Hematopoietic multipotent progenitor cell treated with erythropoietin and hydrocortisone succinate and interleukin-3 and kit ligand, for 17 days (in vitro differentiated cells): Measurements from ENCODE around the gene CCL3.
"Not testable (repeated sequence)": the region's sequence is repeated elsewhere in the genome, so short reads cannot be mapped to it uniquely, and the experiment has no call there.

Experiments used
- DNase-seq: peaks from one replicate; pipeline ENCODE4 v3.0.0-alpha.2; 2015; ENCODE audit warnings: low spot score

The CCL3 gene

DNA sequence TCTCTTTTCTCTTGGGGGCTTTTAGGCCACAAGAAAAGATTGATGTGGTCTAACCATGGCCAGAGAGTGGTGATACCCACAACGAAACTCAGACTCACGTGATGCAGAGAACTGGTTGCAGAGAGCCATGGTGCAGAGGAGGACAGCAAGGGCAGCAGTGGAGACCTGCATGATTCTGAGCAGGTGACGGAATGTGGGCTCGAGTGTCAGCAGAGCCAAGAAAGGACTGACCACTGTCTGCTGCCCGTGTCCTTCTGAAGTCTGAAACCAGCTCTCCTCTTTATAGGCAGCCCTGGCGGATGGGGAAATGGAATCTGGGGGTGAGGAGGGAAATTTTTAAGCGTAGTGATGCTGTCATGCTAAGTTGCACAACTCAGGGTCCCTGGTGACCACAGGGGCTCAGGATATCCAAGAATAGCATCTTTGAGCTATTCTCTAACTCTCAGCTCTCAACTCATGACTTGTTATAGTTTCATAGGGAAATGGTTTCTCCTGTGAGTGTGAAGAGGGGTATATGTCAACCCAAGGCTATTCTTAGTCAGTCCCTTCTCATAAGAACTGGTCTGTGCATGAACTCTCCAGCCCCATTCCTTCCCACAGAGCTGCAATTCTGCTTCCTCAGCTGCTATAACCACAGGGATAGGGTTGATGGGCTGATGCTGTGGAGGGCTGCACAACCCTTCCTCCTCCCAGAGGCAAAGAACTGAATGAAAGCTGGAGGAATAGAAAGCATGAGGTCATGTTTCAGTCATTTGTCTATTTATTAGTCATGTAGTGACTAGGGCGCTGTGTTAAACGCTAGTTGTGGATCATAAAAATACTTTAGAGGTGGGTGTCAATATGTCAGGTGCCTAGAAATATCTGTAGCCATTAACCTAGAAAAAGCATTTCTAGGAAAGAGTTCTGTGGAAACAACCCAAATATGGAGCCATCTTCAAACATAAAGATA, at the start of gene CCL3:
Gene CCL3 (minus strand): TSS at position 256 of the 949 bp plus-strand sequence. CDS start 85 bp downstream, at position 171.
- DNase-seq = no peak

DNA sequence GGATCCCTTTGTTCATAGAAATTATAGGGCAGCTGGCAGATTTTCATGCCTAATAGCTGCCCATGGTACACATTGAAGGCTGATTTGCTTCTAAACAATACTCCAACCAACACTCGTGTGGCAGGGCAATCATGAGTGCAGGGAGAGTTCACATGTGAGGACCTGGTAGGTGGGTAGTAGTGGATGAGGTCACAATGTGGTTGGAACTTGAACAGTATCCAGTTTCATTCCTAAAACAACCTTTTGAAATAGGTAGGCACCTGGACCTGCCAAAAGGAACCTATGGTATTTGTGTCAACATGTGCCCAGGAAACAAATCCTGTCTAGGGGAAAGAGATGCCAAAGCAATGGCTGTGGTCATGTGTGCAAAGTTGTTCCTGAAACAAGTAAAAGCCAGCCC, 46.5 kb upstream of the CCL3 start:
- DNase-seq = no peak

DNA sequence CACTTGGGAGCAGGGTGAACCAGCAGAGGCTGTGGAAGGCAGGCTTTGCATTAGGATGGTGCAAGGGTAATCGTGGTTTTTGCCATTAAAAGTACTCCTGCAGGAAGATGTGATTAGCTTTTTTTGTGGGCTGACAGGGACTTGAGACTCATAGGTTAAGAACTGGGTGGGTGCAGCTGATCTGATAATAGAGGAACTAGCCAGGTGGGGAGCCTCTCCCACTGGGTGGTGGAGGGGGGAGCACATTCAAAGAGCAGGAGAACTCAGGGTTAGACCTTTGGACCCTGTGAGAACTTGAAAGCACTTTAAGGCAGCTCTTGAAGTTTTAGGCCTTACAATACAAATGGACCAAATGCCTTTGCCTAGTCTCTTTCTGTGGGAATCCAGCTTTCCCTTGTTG, 46.1 kb upstream of the CCL3 start:
- no peak for DNase-seq

DNA sequence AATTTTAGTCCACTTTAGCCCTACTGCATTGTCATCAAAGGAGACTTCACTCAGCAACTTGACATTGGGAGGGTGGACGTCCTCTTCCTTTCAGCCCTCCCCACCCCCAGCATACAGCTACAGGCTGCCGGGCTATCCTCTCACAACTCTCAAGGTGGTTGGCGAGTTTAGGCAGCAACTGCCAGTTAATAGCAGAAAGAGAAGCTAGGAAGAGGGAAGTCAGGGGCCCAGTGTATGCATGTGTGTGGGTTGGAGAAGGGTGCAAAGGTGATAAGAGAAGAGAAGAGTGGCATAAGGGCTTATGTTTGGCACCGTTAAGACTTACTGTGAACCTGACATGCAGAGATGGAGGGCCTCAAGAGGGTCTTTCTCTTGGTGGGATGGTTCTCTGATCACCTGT, 45.5 kb upstream of the CCL3 start:
- no peak for DNase-seq

DNA sequence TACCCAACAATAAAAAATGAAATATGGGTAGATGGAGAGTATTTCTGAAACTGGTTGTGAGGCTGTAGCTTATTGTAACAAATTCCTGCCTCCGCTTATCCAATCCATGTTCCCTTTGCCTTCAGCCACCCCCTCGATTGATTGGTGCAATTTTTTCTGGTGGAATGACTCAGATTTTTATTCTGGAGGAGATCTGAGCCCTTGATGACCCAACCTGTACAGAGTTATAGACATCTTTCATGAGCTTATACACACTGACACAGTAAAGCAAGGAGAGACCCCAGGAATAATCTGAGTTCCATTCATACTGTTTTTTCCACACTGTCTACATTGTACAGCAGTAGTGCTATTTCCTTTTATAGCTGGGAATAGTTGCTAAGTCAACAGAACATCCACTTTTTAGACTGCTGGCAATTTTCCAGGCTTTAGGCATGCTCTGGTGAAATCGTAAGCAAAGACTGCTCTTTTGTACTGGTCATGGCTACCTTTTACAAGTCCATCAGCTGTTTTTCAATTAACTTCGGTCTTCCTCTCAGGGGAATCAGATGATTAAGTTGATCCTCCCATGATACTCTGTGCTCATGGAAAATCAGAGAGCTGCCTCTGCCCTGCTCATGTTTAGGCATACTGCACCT, 43.8 kb upstream of the CCL3 start:
- no peak for DNase-seq

DNA sequence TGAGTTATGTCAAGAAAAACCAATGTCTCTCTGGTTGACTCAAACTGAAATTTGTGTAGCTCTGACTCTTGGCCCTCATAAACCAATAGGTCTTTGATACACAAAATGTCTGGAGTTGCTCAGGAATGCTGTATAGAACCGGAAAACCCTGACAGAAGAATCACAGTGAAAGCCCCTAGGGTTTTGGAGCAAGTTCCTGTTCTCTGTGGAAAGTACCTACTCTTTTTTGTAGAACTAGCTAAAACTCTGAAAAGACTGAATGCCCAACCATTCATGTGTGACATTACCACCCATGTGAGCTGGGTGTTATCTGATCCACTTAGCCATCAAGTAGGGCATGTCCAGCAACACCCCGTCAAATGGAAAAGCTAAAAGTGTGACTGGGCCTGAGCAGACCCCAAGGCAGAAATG, 42.5 kb upstream of the CCL3 start:
- DNase-seq = no peak

DNA sequence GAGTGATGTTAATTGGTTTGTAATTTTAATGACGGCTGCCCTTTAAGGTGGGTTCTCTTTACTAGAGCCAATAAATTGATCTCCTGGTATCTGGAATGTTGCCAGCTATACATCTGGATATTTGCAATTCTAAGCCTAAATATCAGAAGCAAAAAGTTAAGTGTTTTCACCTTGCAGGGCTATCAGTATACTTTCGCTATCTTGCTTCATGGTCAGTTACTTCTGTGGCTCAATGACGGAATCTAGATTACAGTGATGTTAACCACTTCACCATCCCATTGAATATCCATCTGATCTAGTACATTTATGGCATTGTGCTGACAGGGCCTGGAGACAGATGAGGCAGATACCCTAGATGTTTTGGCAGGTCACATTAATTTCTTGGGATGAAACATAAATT, 42.0 kb upstream of the CCL3 start:
- no peak for DNase-seq

DNA sequence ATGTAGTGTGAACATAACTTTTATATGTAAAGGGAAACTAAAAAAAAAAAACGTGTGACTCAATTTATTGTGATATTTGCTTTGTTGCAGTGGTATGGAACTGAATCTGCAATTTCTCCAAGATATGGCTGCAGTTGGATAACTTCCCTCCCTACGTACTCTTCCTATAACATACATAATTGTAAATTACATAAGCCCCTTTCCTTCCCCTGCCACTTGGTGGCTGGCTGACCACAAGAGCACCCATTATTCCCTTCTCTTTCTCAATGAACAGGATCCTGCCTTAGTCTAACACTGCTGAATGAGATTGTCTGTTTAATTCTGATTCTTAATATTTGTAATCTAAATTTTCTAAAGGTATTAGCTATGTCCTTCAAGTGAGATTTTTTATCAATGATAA, 41.5 kb upstream of the CCL3 start:
- DNase-seq = no peak

DNA sequence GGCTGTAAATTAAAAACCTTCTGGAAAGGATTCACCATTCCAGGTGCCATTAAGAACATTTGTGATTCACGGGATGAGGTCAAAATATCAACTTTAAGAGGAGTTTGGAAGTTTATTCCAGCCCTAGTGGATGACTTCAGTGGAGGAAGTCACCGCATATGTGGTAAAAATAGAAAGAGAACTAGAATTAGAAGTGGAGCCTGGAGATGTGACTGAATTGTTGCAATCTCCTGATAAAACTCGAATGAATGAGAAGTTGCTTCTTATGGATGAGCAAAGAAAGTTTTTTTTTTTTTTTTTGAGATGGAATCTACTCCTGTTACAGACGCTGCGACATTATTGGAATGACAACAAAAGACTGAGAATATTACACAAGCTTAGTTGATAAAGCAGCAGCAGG, 40.4 kb upstream of the CCL3 start:
- DNase-seq = no peak

DNA sequence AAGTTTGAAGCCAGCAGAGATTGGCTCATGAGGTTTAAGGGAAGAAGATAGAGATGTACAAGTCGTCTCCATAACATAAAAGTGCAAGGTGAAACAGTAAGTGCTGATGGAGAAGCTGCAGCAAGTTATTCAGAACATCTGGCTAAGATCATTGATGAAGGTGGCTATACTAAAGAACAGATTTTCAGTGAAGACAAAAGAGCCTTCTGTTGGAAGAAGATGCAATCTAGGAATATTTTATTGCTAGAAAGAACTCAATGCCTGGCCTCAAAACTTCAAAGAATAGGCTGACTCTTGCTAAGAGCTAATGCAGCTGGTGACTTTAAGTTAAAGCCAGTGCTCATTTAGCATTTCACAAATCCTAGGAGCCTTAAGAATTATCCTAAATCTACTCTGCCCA, 39.7 kb upstream of the CCL3 start:
- DNase-seq = no peak

DNA sequence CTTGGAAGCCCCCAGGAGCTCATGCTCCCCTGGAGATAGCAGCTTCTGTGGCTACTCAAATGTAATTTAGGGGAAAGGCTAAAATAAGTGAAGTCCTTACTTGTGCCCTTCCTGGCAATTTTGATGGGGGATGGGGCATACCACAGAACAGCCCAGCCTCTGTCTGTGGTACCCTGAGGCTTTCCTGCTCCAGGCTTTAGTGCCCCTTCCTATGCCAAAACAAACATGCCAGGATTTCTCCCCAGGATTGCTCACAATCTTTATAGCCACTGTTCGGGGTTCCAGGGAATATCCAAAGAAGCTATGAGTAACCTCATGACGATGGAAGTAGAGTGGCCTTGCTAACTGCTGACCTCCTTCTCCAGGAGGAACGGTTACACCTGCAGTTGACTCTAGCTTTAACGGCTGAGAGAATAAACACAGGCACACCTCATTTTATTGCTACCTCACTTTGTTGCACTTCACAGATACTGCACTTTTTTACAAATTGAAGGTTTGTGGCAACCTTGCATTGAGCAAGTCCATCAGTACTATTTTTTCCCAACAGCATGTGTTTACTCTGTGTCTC, 38.6 kb upstream of the CCL3 start:
- no peak for DNase-seq

DNA sequence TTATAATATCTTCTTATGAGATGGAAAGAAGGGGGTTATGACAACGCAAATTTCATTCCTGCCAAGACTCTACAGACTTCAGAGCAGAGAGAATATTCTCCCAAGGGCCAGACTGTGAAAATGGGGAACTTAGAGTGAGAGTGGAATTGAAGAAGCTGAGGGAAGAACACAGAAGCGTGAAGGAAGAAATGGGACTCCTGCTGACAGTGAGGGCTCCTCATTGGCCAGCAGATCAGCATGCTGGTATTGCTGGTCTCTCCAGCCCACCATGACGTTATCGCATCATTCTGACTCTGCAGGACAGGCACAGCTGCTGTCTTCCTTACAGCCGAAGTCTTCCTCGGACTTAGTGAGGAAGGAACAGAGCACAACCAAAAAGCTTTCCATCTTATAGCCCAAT, 38.0 kb upstream of the CCL3 start:
- DNase-seq = no peak

DNA sequence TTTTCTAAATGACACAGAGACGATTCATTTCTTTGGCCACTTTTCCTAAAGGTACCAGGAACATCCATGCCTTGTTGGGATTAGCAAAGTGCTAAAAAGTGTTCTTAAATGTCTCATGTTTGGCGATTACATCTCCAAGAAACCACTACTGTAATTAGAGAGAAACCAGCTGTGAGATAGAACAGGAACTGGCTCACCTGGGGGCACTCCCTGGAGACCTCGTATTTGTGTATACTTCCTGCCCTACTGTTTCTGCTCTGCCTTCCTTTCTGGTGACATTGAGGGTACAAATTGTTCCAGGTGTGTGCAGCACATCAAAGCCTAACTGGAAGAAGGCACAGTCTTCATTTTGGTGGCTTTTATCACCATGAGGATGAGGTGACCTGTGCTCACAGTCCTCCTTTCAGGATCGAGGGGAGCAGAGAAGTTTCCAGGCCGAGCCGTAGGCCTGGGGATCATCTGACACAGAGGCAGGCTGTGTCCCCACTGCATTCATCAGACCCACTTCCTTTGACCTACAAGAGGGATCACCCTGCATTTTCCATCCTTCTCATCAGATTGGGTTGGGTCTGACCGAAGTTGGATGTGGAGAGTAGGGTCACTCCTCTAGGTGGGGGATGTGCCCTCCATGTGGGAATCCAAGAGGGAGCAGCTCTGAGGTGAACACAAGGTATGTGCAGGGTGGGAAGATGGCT, 37.4 kb upstream of the CCL3 start:
- no peak for DNase-seq

DNA sequence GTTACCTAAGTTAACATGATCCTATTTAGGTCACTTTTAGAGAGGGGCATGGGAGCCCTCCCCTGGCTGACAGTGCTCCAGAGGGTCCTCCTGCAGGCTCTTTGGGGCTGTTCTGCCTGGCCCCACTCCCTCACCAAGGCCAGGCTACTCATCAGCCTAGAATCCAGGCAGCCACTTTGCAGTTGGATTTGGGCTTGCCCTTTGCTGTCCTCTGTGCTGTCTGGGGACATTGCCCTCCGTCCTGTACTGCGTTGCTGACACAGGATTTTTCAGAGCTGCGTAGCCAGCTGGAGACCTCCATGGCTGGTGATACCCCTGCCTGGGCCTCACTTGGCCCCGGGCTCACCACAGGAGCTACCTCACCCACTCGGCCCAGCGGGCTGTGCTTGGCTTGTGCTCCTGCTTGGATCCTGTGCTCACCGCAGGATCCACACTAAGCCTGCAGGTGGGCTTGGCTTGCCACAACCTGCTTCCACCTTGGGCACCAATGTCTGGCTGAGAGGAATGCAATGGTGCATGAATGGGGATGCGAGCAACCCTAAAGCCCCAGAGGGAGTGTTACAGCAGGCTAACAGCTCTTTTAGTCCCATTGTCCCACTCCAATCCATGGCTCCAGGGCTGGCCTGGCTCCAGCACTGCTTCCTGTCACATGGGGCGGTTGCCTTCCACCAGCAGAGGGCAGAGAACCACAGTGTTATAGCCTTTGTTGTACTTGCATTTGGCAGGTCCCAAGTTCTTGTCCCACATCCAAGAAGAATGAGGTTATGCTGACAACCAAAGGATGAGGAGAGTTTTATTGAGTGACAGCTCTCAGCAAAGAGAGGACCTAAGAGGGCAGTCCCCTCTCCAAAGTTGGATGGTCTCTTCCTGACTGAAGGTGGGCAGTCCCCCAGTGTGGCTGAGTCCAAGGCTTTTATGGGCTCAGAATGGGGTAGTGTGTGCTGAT, 35.2 kb upstream of the CCL3 start:
- no peak for DNase-seq

DNA sequence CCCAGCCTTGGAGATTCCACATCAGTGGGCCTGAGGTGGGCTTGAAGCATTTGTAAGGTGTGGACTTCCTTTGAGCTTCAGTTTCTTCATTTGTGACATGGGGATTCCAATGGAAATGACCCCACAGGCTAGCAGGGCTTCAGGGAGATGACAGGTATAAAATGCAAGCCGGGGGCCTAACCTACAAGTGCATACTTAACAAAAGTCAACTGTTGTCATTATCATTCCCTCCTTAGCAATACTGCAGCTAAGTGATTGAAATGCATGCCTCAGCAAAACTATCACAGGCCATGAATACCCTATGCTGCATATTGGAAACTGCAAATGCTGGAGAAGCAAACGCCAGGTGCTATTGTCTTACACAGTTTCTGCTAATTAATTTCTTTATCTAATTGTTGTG, 33.5 kb upstream of the CCL3 start:
- no peak for DNase-seq

DNA sequence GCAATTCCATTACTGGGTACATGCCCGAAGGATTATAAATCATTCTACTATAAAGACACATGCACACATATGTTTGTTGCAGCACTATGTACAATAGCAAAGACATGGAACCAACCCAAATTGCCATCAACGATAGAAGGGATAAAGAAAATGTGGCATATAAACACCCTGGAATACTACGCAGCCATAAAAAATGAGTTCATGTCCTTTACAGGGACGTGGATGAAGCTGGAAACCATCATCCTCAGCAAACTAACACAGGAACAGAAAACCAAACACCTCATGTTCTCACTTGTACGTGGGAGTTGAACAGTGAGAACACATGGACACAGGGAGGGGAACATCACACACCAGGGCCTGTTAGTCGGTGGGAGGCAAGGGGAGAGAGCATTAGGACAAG, 31.2 kb upstream of the CCL3 start:
- DNase-seq = not testable (repeated sequence)

DNA sequence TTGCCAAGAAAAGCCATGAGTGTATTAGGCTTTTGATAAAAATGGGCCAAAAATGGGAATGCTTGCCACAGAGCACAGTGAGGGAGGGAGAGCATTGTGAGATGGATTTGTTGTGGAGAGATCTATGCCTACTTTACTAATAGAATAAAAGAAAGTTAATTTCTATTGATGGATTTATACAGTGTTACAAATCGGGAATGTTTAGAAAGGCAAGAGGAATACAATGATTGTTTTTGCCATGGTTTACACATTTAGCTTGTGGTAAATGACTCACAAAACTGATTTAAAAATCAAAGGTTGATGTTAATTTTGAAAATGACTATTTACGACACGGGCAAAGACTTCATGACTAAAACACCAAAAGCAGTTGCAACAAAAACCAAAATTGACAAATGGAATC, 30.3 kb upstream of the CCL3 start:
- DNase-seq = no peak

DNA sequence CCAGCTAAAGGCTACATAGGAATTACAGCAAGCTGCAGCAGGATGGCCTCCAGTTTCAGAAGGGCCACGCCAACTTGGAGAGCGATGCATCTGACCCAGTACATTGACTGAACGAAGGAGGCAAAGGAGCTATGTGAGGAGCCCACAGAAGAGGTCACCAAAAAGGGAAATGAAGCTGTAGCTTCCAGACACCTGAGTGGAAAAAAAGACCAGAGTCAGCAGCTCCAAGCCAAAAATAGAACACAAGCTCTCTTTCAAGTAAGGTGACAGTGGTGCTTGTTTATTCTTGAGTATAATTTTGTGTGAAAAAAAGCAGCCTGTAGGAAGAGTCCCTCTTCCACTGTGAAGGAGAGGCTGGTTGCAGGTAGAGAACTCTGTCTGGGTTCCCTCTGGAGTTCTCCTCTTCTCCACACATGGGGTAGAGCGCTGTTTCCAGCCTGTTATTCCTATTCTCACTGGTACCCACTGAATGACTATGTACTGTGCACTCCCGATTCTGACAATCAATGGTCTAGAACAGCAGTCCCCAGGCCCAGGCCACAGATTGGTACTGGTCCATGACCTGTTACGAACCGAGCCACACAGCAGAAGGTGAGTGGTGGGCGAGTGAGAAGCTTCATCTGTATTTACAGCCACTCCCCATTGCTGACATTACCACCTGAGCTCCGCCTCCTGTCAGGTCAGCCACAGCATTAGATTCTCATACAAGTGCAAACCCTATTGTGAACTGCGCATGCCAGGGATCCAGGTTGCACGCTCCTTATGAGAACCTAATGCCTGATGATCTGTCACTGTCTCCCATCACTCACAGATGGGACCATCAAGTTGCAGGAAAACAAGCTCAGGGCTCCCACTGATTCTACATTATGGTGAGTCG, 28.8 kb upstream of the CCL3 start:
- no peak for DNase-seq

DNA sequence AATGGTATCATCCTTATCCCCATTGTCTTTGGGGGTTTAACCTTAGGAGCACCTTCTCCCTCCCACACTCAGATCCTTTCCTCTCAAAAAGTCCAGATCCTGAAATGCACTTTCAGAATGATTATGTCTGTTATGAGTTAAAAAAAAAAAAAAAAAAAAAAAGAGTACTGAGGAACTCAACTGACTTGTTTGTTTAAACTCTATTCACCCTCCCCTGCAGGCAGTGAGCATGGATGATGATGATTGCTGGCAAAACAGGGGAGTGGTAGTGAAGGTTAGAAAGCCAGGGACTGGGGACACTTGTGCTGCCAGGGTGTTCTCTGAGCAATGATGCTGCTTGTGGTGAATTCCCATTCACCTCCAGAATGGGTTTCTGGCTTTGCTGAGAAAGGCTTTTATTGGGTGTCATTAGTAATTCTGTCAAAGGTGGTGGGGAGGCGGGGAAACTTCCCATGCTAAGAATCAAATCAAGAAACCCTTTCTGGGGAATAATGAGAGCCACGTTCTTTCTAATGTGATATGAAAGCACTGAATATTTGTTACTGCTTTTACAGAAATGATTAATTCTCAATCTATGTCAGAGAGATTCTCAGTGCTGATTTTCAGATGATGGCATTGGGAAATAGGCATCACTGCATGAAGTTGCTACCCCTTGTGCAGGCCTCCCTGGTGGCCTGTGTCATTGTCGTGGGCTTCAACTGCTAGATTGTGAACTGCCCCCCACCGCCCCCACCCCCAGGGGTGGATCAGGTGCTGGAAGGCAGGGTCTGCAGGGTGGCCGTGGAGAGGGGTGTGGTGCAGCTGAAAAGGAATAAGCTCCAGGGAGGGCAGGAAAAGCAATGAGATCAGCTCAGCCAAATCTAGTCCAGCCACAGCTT, 27.8 kb upstream of the CCL3 start:
- no peak for DNase-seq

DNA sequence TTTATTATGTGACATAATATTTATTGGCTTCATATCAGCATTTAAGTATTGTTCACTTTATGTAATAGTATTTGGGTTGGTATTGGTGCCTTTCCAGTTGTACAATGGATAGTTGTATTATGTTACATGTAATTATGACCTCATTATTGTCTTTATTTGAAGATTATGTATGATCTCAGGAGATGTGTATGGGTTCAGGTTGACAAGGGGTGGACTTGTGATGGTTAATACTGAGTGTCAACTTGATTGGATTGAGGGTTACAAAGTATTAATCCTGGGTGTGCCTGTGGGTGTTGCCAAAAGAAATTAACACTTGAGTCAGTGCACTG, 25.7 kb upstream of the CCL3 start:
- DNase-seq = not testable (repeated sequence)
